ENCODE results near the gene POTEF. TPM values are rescaled to one million over a fixed set of nuclear protein-coding genes. Genes with fewer than 3 reads are reported as not detected.
A peak's percentile ranks its signal among the peaks of the same experiment; 100 is the strongest.
"Not testable (repeated sequence)": the region's sequence is repeated elsewhere in the genome, so short reads cannot be mapped to it uniquely, and the experiment has no call there.

POTEF gene
- polyA plus RNA-seq, 3 donors = 0.09 to 0.70 (median 0.10) TPM

DNA sequence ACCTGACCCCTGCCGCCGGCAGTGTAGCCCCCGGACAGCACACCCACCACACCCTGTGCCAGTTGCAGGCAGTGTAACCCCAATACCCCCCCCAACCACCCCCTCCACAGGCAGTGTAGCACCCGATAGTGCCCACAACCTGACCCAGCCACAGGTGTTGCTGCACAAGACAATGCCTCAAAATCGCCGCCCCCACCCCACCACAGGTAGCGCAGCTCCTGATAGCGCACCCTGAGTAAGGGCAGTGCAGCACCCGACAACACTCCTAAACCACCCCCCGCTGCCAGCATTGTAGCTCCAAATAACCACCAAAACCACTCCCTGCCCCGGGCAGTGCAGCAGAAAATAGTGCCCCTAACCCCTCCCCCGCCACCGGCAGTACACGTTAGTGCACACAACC is 558 bp downstream of the POTEF start:
- not testable (repeated sequence) for DNase-seq

DNA sequence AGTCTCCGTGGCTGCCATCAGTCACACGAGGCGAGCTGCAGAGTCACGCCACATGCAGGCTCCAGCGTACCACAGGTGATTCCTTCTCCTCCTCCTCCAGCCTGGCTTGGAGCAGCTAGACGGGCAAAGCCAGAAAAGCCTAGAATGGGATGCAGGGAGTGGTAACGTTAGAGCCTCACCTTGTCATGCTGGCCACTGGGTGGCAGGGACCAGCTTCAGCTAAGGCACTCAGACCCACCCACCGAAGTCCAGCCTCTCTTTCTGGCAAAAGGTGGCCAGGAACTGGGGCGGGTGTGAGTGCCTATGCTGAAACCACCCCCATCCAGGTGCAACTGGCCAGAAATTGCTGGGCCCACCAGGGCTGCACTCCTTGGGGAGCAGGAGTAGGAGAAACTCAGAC is 1.3 kb downstream of the POTEF start:
- not testable (repeated sequence) for DNase-seq

GRCh38 chr2:130120924-130121323 is 8.1 kb downstream of the POTEF start:
- not testable (repeated sequence) for DNase-seq

DNA sequence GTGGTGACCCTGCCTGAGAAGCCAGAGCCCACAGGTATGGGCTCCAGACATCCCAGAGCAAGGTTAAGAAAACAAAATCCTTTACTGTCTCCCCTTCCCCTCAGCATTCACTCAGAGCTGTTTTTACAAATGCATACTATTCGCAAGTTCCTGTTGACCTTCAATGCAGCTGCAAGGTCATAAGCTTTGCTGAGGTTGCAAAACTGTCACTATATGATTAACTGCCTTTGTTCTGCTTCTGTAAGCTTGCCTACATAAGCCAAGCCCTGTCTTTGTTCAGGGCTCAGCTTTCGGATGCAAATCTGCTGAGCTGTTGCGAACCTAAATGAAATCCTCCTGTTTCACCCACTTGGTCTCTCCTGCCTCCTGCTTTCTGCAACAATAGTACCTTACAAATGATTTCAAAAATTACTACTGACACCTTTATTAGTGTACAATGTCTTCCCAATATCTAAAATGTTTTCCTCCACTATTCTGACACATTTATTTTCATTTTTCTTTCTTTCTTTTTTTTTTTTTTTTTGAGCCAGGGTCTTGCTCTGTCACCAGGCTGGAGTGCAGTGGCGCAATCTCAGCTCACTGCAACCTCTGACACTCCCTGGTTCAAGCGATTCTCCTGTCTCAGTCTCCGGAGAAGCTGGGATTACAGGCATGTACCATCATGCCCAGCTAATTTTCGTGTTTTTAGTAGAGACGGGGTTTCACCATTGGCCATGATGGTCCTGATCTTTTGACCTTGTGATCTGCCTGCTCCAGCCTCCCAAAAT is 26.2 kb downstream of the POTEF start:
- DNase-seq = peak; percentile 22

DNA sequence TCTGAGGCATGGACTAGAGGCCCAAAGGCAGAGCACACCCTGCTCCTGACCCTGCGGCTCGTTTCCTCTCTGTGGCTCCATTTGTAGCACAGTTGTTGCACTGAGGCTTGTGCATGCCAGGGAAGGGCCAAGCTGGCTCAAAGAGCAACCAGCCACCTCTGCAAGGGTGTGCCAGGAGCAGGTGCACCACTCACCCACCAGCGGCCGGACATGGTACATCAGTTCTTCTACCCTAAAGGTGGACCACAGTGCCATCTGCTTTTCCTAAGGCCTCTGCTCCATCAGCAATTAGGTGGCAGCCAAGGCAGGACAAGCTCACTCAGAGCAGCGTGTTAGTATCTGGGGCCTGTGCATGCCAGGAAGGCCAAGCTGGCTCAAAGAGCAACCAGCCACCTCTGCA is 66.4 kb downstream of the POTEF start:
- not testable (repeated sequence) for DNase-seq

GRCh38 chr2:130059982-130060381 is 69.0 kb downstream of the POTEF start:
- DNase-seq = not testable (repeated sequence)

- DNase-seq = not testable (repeated sequence)
Measured at GRCh38 chr2:130056336-130056735, 72.7 kb downstream of the POTEF start.

DNA sequence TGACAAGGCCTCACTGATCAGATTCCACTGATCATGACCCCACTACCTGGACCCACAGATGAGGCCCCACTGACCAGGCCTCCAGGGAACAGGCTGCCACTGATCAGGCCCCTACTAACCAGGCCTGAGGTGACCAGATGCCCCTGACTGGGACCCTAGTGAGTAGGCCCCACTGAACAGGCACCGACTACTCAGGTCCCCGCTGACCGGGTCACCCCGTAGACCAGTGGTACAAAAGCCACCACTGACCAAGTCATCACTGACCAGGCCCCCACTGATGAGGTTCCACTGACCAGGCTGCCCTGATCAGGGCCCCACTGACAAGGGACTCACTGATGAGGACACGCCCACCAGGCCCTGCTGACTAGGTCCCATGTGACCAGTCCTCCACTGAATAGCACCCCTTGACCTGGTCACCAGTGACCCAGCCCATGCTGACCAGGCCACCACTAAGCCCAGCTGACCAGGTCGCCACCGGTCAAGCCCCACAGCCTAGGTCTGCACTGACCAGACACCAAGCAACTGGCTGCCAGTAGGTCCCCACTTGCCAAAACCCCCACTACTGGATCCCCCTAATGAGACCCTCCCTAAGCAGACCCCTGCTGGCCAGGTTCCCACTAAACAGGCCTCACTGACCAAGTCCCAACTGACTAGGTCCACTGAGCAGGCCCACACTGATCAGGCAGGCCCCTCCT is 75.7 kb downstream of the POTEF start:
- DNase-seq = not testable (repeated sequence)

DNA sequence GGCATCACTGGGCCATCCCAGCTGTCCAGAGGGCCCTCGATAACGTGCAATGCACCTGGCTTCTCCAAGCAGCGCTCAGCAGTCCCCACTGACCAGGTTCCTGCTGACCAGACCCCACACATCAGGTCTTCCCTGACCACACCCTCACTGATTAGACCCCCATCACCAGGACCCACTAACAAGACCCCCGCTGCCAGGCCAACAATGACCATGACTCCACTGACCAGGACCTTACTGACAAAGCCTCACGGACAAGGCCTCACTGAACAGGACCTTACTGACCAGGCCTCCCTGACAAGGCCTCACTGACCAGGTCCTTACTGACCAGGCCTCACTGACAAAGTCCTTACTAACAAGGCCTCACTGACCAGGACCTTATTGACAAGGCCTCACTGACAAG is 76.6 kb downstream of the POTEF start:
- DNase-seq = not testable (repeated sequence)

GRCh38 chr2:130048422-130048821 is 80.6 kb downstream of the POTEF start:
- not testable (repeated sequence) for DNase-seq

DNA sequence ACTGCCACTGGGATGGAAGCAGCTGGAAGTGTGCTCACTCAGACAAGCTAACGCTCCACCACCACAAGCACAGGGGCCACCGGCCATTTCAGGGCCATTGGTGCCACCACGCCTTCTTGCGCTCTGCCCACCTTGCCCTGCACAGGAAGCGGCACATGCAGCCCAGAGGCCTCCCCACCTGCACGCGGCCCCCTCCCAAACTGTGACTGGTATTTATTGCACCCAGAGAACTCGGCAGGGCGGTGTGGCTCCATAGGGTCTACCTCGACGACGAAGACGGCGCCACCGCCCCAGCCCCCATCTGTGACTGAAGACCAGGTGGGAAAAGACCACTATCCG is 90.8 kb downstream of the POTEF start:
- not testable (repeated sequence) for DNase-seq

DNA sequence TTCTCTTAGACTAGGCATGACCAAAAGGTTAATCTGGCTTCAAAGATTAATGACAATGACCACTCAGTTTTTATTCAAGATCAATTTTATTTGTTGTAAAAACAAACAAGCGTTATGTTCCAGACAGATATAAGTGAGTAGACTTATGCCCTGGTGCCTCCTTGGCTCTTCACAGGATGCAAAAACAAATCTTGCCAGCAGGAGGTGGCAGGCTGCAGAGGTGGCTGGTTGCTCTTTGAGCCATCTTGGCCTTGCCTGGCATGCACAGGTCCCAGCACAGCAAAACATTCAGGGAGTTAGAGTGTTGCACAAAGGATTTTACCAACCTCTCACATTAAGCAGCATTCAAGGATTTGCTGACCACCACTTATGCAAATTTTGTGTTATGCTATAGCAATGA is 103.1 kb downstream of the POTEF start:
- DNase-seq = not testable (repeated sequence)

Other genes with a start within 250 kb of the POTEF start
- under 1 TPM; 0.04 to 0.52 (median 0.48) TPM for gene RAB6C, start 149.6 kb downstream of the POTEF start, polyA plus RNA-seq (ENCODE audit: insufficient read length in 3 of 3)
- gene CCDC74B, start 15.9 kb upstream of the POTEF start, polyA plus RNA-seq (ENCODE audit: insufficient read length in 3 of 3) = 10 to 100 TPM; 14.9 to 17.1 (median 16.8) TPM
- 10 to 100 TPM; 69.8 to 81.9 (median 76.6) TPM for gene SMPD4, start 52.4 kb upstream of the POTEF start, polyA plus RNA-seq (ENCODE audit: insufficient read length in 3 of 3)
- gene MZT2B, start 53.0 kb upstream of the POTEF start, polyA plus RNA-seq (ENCODE audit: insufficient read length in 3 of 3) = 100 to 1,000 TPM; 123 to 200 (median 183) TPM
- gene TUBA3E, start 69.2 kb upstream of the POTEF start, polyA plus RNA-seq (ENCODE audit: insufficient read length in 3 of 3) = not detected
- gene IMP4, start 213.7 kb upstream of the POTEF start, polyA plus RNA-seq (ENCODE audit: insufficient read length in 3 of 3) = 10 to 100 TPM; 40.5 to 45.8 (median 43.9) TPM
- gene PTPN18, start 226.8 kb upstream of the POTEF start, polyA plus RNA-seq (ENCODE audit: insufficient read length in 3 of 3) = 10 to 100 TPM; 29.9 to 42.6 (median 37.0) TPM